Esophagus squamous epithelium (tissue), 5 donors: ENCODE results near the gene CTSD. TPM values are rescaled to one million over a fixed set of nuclear protein-coding genes. Genes with fewer than 3 reads are reported as not detected.
A peak's percentile ranks its signal among the peaks of the same experiment; 100 is the strongest.

Experiments
- DNase-seq: peaks from one replicate; lab custom pipeline; 2025; lab: John Stamatoyannopoulos, UW
- H3K27ac ChIP-seq, 4 donors: fragments of 200-600 bp; sonication (generic); one replicate each; pipeline ENCODE4 v1.5.1; 2016 to 2019; ENCODE audit warnings: mild to moderate bottlenecking in 1 of 4
- H3K27me3 ChIP-seq, 4 donors: fragments of 200-600 bp; sonication (generic); 1 replicate in 3 of 4; 2 replicates in 1 of 4; pipeline versions ENCODE4 v1.5.1 to v1.6.0; 2017 to 2021; ENCODE audit warnings: antibody characterized with exemption in 1 of 4
- H3K36me3 ChIP-seq, 3 donors: fragments of 200-600 bp; sonication (generic); one replicate each; pipeline ENCODE4 v1.5.1; 2016 to 2019
- H3K4me1 ChIP-seq, 3 donors: fragments of 200-600 bp; sonication (generic); one replicate each; pipeline ENCODE4 v1.5.1; 2017 to 2019
- H3K4me3 ChIP-seq, 4 donors: fragments of 200-600 bp; sonication (generic); 1 replicate in 3 of 4; 2 replicates in 1 of 4; pipeline ENCODE4 v1.5.1; 2016 to 2019; ENCODE audit warnings: mild to moderate bottlenecking in 2 of 4, moderate library complexity in 1 of 4
- H3K9me3 ChIP-seq, 3 donors: fragments of 200-600 bp; sonication (generic); one replicate each; pipeline ENCODE4 v1.5.1; 2016 to 2019
- POLR2A ChIP-seq, 4 donors: fragments of 450-650 bp; IDR thresholded peaks; one replicate each; pipeline ENCODE4 v1.6.1; 2017; ENCODE audit warnings: antibody characterized with exemption in 4 of 4, mild to moderate bottlenecking in 4 of 4, moderate library complexity in 3 of 4
- WGBS, 2 donors: methylation state at CpG; one replicate each; pipeline ENCODE4 v1.1.5; 2018; 5-methylcytosine and 5-hydroxymethylcytosine counted together
- intact Hi-C: fragments of 100-400 bp; cut with DNase I; formaldehyde crosslinking; loops from one replicate; pipeline ENCODE4 v1.15.0; 2022
- total RNA-seq, 4 donors: library from RNA; depleted of rRNA; stranded (reverse); fragments of >200 nt; gene quantifications; one replicate each; pipeline ENCODE4 v1.1.0, GENCODE V29; 2016
- TF ChIP-seq, protein P1 (sequence below), 6 experiments: fragments of 450-650 bp in 4 of 6; fragments of 200-600 bp in 2 of 6; sonication (generic) in 2 of 6; IDR thresholded peaks; one replicate each; pipeline ENCODE4 v1.5.1; 2016 to 2019; ENCODE audit warnings: antibody characterized with exemption in 6 of 6, mild to moderate bottlenecking in 4 of 6, moderate library complexity in 4 of 6
- donor health status: DM: yes; HTN: yes; CAD: no.

Gene CTSD
- total RNA-seq, 4 donors from 2014 or later, result 369 to 649 (median 567) TPM

DNA sequence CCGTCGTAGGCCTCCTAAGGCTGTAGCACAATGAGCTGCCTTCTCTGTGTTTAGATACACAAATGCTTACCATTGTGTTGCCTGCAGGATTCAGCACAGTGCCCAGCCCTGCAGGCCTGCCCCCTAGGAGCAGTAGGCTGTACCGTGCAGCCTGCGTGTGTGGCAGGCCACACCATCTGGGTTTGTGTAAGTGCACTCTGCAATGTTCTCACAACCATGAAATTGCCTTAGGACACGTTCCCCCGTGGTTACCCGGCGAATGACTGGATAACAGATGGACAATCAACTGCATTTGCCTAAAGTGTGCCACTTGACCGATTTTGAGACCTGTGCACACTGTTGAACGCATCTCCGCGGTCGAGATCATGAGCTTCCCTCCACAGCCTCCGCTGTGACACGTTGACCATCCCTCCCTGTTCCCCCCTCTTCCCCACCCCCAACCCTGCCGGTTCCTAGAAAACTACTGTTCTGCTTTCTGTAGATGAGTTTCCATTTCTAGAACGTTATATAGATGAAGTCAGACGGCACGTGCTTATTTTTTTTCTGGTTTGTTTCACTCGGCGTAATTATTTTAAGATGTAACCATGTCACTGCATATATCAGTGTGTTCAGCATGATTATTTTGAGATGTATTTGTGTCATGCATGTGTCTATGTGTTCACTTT lies 22.2 kb upstream of the CTSD start:
- peaks cover 0 to 35% (median 0%) of the 10 kb centered on the region in 4 donors for H3K27me3 ChIP-seq
- DNase-seq, result no peak
- H3K4me3 ChIP-seq, result no peak overlapping the region
- peaks cover 0 to 4% (median 0%) of the 10 kb centered on the region in 3 donors for H3K4me1 ChIP-seq
- H3K36me3 ChIP-seq, result no peaks in the 10 kb centered on the region
- intact Hi-C loops, result no loop called here
- no peak for TF ChIP-seq POLR2A (IDR thresholded peaks at IDR 0.05)
- TF ChIP-seq, protein P1, sequence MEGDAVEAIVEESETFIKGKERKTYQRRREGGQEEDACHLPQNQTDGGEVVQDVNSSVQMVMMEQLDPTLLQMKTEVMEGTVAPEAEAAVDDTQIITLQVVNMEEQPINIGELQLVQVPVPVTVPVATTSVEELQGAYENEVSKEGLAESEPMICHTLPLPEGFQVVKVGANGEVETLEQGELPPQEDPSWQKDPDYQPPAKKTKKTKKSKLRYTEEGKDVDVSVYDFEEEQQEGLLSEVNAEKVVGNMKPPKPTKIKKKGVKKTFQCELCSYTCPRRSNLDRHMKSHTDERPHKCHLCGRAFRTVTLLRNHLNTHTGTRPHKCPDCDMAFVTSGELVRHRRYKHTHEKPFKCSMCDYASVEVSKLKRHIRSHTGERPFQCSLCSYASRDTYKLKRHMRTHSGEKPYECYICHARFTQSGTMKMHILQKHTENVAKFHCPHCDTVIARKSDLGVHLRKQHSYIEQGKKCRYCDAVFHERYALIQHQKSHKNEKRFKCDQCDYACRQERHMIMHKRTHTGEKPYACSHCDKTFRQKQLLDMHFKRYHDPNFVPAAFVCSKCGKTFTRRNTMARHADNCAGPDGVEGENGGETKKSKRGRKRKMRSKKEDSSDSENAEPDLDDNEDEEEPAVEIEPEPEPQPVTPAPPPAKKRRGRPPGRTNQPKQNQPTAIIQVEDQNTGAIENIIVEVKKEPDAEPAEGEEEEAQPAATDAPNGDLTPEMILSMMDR (IDR thresholded peaks at IDR 0.05), result no peak
- no peak overlapping the region for H3K27ac ChIP-seq
- WGBS, 2 donors, result 71 to 83% methylated on average over 19 to 21 of the region's 21 CpGs
- H3K9me3 ChIP-seq, result no peaks in the 10 kb centered on the region

DNA sequence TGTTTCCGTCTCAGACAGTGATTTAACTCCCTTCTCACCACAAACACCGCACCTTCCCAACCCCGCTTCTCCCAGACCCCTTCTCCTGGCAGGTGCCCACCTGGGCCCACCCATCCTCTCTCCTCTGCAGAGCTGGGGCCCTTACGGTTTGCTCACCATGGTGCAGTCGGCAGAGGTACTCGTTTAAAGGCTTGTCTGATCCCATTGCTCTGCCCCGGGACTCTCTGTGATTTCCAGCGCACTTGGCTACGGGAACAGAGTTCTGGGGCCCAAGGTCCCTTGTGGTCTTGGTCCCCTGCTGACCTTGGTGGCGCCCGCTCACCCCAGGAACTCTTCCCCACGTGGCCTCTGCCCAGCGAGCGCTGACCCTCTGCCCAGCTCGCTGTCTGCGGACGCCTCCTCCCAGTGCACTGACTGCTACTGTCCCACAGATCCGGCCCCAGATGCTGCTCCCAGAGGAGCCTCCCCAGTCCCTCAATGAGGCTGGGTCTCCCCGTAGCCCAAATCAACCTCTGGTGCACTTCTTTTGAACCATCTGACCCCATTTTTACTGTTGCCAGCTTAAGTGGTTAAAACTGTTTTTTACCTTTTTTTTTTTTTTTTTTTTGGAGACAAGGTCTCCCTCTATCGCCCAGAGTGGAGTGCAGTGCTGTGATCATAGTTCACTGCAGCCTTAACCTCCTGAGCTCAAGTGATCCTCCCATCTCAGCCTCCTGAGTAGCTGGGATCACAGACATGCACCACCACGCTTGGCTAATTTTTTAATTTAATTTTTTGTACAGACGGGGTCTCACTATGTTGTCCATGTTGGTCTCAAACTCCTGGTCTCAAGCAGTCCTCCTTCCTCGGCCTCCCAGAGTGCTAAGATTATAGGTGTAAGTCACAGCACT lies 21.3 kb upstream of the CTSD start:
- intact Hi-C loops, result no loop called here
- H3K27me3 ChIP-seq, result peaks cover 0 to 43% (median 0%) of the 10 kb centered on the region in 4 donors
- H3K9me3 ChIP-seq, result no peaks in the 10 kb centered on the region
- no peak overlapping the region for H3K4me3 ChIP-seq
- WGBS, 2 donors, result 86 to 87% methylated on average over 18 to 23 of the region's 23 CpGs
- H3K4me1 ChIP-seq, result peaks cover 0 to 5% (median 4%) of the 10 kb centered on the region in 3 donors
- H3K36me3 ChIP-seq, result no peaks in the 10 kb centered on the region
- DNase-seq, result no peak
- H3K27ac ChIP-seq, result no peak overlapping the region
- TF ChIP-seq, protein P1 (IDR thresholded peaks at IDR 0.05), result no peak
- TF ChIP-seq POLR2A (IDR thresholded peaks at IDR 0.05), result no peak

DNA sequence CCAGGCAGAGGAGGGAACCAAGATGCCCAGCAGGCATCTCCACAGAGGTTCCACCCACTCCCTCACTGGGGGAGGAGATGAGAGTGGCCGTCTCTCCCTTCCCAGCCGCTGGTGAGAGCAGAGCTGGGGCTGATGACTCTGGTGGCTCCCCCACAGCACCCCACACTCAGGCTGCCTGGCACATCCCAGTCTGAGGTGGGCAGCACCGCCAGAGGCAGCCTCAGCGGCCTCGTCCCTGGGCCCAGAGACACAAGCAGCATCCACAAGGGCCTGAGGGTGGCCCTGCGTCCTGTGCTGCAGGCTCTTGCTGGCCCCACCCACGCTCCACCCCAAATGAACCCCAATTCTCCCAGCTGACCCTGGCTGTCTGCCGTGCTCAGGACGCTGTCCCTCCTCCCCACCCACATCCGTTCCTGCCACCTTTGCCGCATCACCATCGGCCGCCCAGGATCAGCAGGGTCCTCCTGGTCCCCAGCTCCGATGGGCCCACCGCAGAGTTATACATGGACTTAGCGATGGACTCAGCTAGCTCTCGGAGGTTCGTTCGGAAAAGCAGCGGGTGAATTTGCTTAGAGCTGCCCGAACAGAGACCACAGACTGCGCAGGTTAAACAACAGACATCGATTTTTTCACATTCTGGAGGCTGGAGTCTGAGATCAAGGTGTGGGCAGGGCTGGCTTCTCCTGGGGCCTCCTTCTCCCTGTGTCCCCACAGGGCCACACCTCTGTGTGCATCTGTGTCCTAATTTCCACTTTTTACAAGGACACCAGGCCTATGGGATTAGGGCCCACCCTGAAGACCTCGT lies 20.2 kb upstream of the CTSD start:
- Histone ChIP-seq H3K4me1 (peaks cover 0 to 16% (median 4%) of the 10 kb centered on the region in 3 donors), H3K36me3 (no peaks in the 10 kb centered on the region), H3K27me3 (peaks cover 0 to 54% (median 0%) of the 10 kb centered on the region in 4 donors), H3K9me3 (no peaks in the 10 kb centered on the region), H3K27ac (peak overlapping the region in 1 of 4 donors; percentile 17), H3K4me3 (no peak overlapping the region)
- TF ChIP-seq POLR2A (IDR thresholded peaks at IDR 0.05), result no peak
- TF ChIP-seq, protein P1 (IDR thresholded peaks at IDR 0.05), result no peak
- intact Hi-C loops, result no loop called here
- DNase-seq, result no peak
- 69 to 82% methylated on average over 2 to 21 of the region's 24 CpGs for WGBS, 2 donors

DNA sequence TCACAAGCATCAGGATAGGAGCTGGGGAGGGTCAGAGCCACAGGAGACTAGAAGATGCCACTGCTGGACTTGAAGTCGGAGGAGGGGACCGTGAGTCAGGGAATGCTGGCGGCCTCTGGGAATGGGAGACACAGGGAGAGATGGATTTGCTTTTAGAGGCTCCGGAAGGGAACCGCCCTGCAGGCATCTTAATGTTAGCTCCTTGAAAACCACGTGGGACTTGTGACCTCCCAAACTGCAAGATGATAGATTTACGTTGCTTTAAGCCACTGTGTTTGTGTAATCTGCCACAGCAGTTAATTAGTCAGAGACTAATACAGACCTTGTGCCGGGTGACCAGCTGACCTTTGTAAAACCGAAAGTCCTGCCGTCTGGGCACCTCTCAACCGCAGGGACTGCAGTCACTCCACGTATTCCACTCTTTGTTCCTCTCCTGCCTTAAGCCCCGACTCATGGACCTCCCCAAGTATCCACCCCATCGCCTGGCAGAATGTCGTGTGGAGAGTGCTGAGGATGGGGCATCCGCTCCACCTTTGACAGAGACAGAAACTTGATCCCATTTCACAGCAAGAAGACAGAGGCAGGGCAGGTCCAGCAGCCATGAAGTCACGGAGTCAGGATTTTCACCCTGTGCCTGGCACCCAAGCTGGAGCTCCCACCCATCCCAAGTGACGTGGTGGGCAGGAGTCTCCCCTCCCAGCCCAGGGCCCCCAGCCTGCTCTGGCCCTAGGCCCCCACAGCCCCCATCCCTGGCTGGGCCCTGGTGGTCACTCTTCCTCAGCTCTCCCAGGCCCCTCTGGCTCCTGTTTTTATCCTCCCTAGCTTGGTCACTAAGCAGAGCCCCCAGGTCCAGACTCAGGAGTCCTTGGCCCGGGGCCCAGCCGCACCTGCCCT lies 19.4 kb upstream of the CTSD start:
- no peaks in the 10 kb centered on the region for H3K36me3 ChIP-seq
- WGBS, 2 donors, result 49 to 55% methylated on average over 12 to 17 of the region's 20 CpGs
- DNase-seq, result no peak
- peaks cover 2 to 24% (median 10%) of the 10 kb centered on the region in 3 donors for H3K4me1 ChIP-seq
- peak overlapping the region in 2 of 4 donors; percentile 17 to 28 for H3K27ac ChIP-seq
- H3K27me3 ChIP-seq, result peaks cover 0 to 54% (median 0%) of the 10 kb centered on the region in 4 donors
- intact Hi-C loops, result no loop called here
- no peak overlapping the region for H3K4me3 ChIP-seq
- H3K9me3 ChIP-seq, result no peaks in the 10 kb centered on the region
- TF ChIP-seq, protein P1 (IDR thresholded peaks at IDR 0.05), result no peak
- no peak for TF ChIP-seq POLR2A (IDR thresholded peaks at IDR 0.05)
